Heart right ventricle (tissue), 16 donors: ENCODE results near the gene AKT3. TPM values are rescaled to one million over a fixed set of nuclear protein-coding genes. Genes with fewer than 3 reads are reported as not detected.

Experiments
- ATAC-seq, 8 donors: fragments of 200-7000 bp; cut with Tn5 transposase; one replicate each; pipeline ENCODE4 v1.9.1; 2020; ENCODE audit warnings: mild to moderate bottlenecking in 8 of 8, moderate library complexity in 8 of 8, moderate number of reproducible peaks in 1 of 8
- DNase-seq, 2 donors: peaks; one replicate each; pipeline ENCODE4 v3.0.0-alpha.2; 2020
- H3K27ac ChIP-seq, 10 donors: fragments of 200-600 bp; sonication (generic) in 2 of 10; one replicate each; pipeline versions ENCODE4 v1.5.0 to v1.8.0; 2020 to 2022; ENCODE audit warnings: mild to moderate bottlenecking in 3 of 10
- H3K27me3 ChIP-seq, 7 donors: fragments of 200-600 bp; one replicate each; pipeline ENCODE4 v1.8.0; 2021 to 2022; ENCODE audit warnings: mild to moderate bottlenecking in 2 of 7
- H3K36me3 ChIP-seq, 9 donors: fragments of 200-600 bp; sonication (generic) in 1 of 9; one replicate each; pipeline versions ENCODE4 v1.5.0 to v1.8.0; 2020 to 2022; ENCODE audit warnings: mild to moderate bottlenecking in 2 of 9
- H3K4me1 ChIP-seq, 9 donors: fragments of 200-600 bp; sonication (generic) in 1 of 9; one replicate each; pipeline versions ENCODE4 v1.5.0 to v1.8.0; 2020 to 2022; ENCODE audit warnings: mild to moderate bottlenecking in 4 of 9
- H3K4me3 ChIP-seq, 10 donors: fragments of 200-600 bp; sonication (generic) in 2 of 10; one replicate each; pipeline versions ENCODE4 v1.5.0 to v1.8.0; 2020 to 2022; ENCODE audit warnings: mild to moderate bottlenecking in 7 of 10, moderate library complexity in 2 of 10
- H3K9me3 ChIP-seq, 11 donors: fragments of 200-600 bp in 10 of 11; sonication (generic) in 2 of 11; one replicate each; pipeline versions ENCODE4 v1.5.0 to v1.8.0; 2013 to 2022; ENCODE audit warnings: mild to moderate bottlenecking in 2 of 11, control low read depth in 1 of 11, moderate library complexity in 1 of 11
- WGBS, 2 donors: extraction: QIAGEN DNeasy Blood & Tissue Kit; methylation state at CpG; one replicate each; pipeline ENCODE4 v1.1.7; 2013; ENCODE audit warnings: inconsistent platforms in 1 of 2; 5-methylcytosine and 5-hydroxymethylcytosine counted together
- intact Hi-C, 10 donors: fragments of 100-400 bp; cut with DNase I; formaldehyde crosslinking; loops; one replicate each; pipeline versions ENCODE4 v1.11.1 to v1.14.2; 2022
- polyA plus RNA-seq, 2 donors: library from polyadenylated mRNA; stranded (reverse); fragments of 200-250 nt; gene quantifications; one replicate each; pipeline ENCODE4 v1.2.3, GENCODE V29; 2013
- total RNA-seq, 10 donors: library from RNA; stranded (reverse); fragmentation: NEBNext Ultra II Directional in 3 of 10; extraction: Animal tissue kit (Norgen Biotek cat#: 25700) in 3 of 10; gene quantifications; one replicate each; pipeline versions ENCODE4 v1.2.1 to v1.2.4, GENCODE V29; 2021 to 2023
- TF ChIP-seq, protein P1 (sequence below), 9 donors: fragments of 200-600 bp; sonication (generic) in 2 of 9; IDR thresholded peaks; one replicate each; pipeline versions ENCODE4 v1.5.0 to v1.8.0; 2021 to 2022; ENCODE audit warnings: antibody characterized with exemption in 9 of 9, mild to moderate bottlenecking in 5 of 9, moderate library complexity in 1 of 9
- donor health status: Arrhythmogenic right ventricular cardiomyopathy.
- donor health status: ischemic (EF 13 %, LVEDD 7.1; RV severe dilation, severe dysfunction).
- donor health status: healthy with polysubstance abuse.
- donor health status: DM: no; HTN: yes; CAD: no.
- donor health status: DM: no; HTN: no; CAD: no.
- donor health status: ischemic (EF 25% LVEDD 6.9; RV normal size, moderate dysfunction).
- donor health status: ischemic (EF 25% LVEDD 5.7; RV mildly dilated, moderate dysfunction).
- donor health status: healthy.
- donor health status: DM: yes; HTN: yes; CAD: no.
- donor health status: Ischemic cardiomyopathy.
- donor health status: ischemic (EF 35%, LVEDD 5.7; RV mildly dilated, moderate dysfunction).
- donor health status: nonischemic (EF 11% LVEDD 7.7; RV severe dilation, severe dysfunction).
- donor health status: DM: yes; HTN: yes; CAD: no.
- donor health status: PGD.
- donor health status: ischemic (EF 29% LVEDD 5.4; RV normal size, mild dysfunction).
- donor health status: nonischemic (EF 23%, LVEDD 6.1; RV moderate dilation, normal function).

Gene AKT3
- total and polyA plus RNA-seq, 12 donors, result 6.5 to 27.6 (median 17.7) TPM

DNA sequence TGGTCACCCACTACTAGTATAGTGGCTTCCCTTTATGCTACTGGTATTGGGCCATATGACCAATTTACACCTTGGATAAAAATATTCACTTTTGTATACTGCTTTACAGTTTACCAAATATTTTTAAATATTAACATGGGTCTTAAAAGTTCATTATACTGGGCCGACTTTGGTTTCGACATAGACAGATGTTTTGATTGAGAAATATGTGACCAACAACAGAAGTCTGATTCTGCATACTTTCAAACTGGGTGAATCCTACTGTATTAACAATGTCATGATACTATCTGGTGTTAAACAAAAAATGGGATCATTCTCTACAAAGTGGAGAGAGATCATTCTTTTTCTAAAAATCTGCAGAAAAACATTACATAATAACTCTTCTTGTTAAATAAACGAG, 134.8 kb downstream of the AKT3 start:
- Histone ChIP-seq H3K9me3 (no peaks in the 10 kb centered on the region), H3K27ac (no peak overlapping the region), H3K4me1 (peaks cover 0 to 38% (median 11%) of the 10 kb centered on the region in 9 donors), H3K27me3 (no peaks in the 10 kb centered on the region), H3K4me3 (no peak overlapping the region), H3K36me3 (no peaks in the 10 kb centered on the region)
- ATAC-seq (no peak), DNase-seq (no peak)
- TF ChIP-seq, protein P1, sequence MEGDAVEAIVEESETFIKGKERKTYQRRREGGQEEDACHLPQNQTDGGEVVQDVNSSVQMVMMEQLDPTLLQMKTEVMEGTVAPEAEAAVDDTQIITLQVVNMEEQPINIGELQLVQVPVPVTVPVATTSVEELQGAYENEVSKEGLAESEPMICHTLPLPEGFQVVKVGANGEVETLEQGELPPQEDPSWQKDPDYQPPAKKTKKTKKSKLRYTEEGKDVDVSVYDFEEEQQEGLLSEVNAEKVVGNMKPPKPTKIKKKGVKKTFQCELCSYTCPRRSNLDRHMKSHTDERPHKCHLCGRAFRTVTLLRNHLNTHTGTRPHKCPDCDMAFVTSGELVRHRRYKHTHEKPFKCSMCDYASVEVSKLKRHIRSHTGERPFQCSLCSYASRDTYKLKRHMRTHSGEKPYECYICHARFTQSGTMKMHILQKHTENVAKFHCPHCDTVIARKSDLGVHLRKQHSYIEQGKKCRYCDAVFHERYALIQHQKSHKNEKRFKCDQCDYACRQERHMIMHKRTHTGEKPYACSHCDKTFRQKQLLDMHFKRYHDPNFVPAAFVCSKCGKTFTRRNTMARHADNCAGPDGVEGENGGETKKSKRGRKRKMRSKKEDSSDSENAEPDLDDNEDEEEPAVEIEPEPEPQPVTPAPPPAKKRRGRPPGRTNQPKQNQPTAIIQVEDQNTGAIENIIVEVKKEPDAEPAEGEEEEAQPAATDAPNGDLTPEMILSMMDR (IDR thresholded peaks at IDR 0.05), result no peak
- 77 to 81% methylated on average over 3 of the region's 3 CpGs for WGBS, 2 donors
- intact Hi-C loops, result loop anchor here in 2 of 10 donors (10.0 kb wide), 2 partner anchors 130 to 560 kb away; no protein-coding TSS in a partner anchor

- H3K4me1 ChIP-seq, result peaks cover 0 to 38% (median 11%) of the 10 kb centered on the region in 9 donors
Measured at GRCh38 chr1:243713470-243714186, 136.4 kb downstream of the AKT3 start.

GRCh38 chr1:243712941-243713340, 137.1 kb downstream of the AKT3 start:
- Histone ChIP-seq H3K4me3 (peak overlapping the region in 3 of 10 donors; percentile 5 to 25 (median 11)), H3K4me1 (peaks cover 0 to 38% (median 11%) of the 10 kb centered on the region in 9 donors), H3K36me3 (no peaks in the 10 kb centered on the region), H3K9me3 (no peaks in the 10 kb centered on the region), H3K27me3 (no peaks in the 10 kb centered on the region), H3K27ac (peak overlapping the region in 3 of 10 donors; percentile 3 to 22 (median 10))
- 47 to 56% methylated on average over 5 of the region's 5 CpGs for WGBS, 2 donors
- DNase-seq, result no peak
- TF ChIP-seq, protein P1 (IDR thresholded peaks at IDR 0.05), result peak in 5 of 9 donors; percentile 12 to 23 (median 20)
- intact Hi-C loops, result loop anchor here in 3 of 10 donors (2.0 to 10.0 kb wide), 4 partner anchors 30 to 562 kb away; no protein-coding TSS in a partner anchor
- ATAC-seq, result no peak

More at GRCh38 chr1:243713470-243714186, 136.4 kb downstream of the AKT3 start:
- H3K27me3 ChIP-seq, result no peaks in the 10 kb centered on the region
- DNase-seq (peak in 1 of 2 donors; percentile 17), ATAC-seq (peak in 7 of 8 donors; percentile 31 to 89 (median 83))
- TF ChIP-seq, protein P1 (IDR thresholded peaks at IDR 0.05), result no peak
- 26 to 39% methylated on average over 10 of the region's 10 CpGs for WGBS, 2 donors
- peak overlapping the region in 3 of 10 donors; percentile 5 to 25 (median 11) for H3K4me3 ChIP-seq
- peak overlapping the region in 3 of 10 donors; percentile 3 to 22 (median 10) for H3K27ac ChIP-seq
- no peaks in the 10 kb centered on the region for H3K9me3 ChIP-seq
- intact Hi-C loops, result loop anchor here in 3 of 10 donors (2.0 to 10.0 kb wide), 4 partner anchors 29 to 561 kb away; no protein-coding TSS in a partner anchor
- H3K36me3 ChIP-seq, result no peaks in the 10 kb centered on the region

DNA sequence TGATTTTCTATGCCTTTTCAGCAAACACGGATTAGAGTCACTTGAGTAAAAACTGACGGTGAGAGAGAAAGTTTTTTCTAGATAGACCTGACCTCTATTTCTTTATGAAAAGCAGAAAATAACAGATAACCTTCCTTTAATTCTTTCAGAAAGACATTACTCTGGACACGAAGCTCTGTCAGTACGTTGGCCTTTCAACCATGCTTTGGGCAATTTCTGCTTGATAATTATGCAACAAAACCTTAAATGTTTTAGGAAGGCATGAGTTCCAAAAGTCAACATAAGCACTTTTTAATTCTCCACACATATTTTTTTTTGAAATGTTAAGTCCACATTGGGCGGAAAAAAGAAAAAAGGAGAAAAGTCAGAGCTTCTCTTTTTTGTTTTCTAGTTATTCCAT, 137.8 kb downstream of the AKT3 start:
- WGBS, 2 donors, result 83 to 88% methylated on average over 5 of the region's 5 CpGs
- H3K27ac ChIP-seq, result no peak overlapping the region
- no peaks in the 10 kb centered on the region for H3K9me3 ChIP-seq
- ATAC-seq (no peak), DNase-seq (no peak)
- peaks cover 0 to 38% (median 11%) of the 10 kb centered on the region in 9 donors for H3K4me1 ChIP-seq
- no peaks in the 10 kb centered on the region for H3K36me3 ChIP-seq
- intact Hi-C loops, result loop anchor here in 3 of 10 donors (2.0 to 10.0 kb wide), 4 partner anchors 31 to 563 kb away; no protein-coding TSS in a partner anchor
- TF ChIP-seq, protein P1 (IDR thresholded peaks at IDR 0.05), result no peak
- no peaks in the 10 kb centered on the region for H3K27me3 ChIP-seq
- no peak overlapping the region for H3K4me3 ChIP-seq
